HepG2 (cell line): Measurements from ENCODE around the gene PRKCZ. TPM values are rescaled to one million over a fixed set of nuclear protein-coding genes. Genes with fewer than 3 reads are reported as not detected.

Experiments
- BRD4 ChIP-seq: sonication (generic); formaldehyde crosslinking; IDR thresholded peaks from 2 replicates; pipeline ENCODE4 v1.4.0; 2020; ENCODE audit warnings: missing genetic modification reagents
- HMG20A ChIP-seq: IDR thresholded peaks from 2 replicates; pipeline ENCODE4 v1.6.1; 2016; ENCODE audit warnings: borderline replicate concordance
- KLF15 ChIP-seq: sonication (generic); formaldehyde crosslinking; IDR thresholded peaks from 2 replicates; pipeline ENCODE4 v1.8.1; 2023; ENCODE audit warnings: borderline replicate concordance, mild to moderate bottlenecking, inconsistent platforms, missing genetic modification reagents, mixed read lengths
- MBD4 ChIP-seq: IDR thresholded peaks from 2 replicates; pipeline ENCODE4 v1.6.1; 2012; ENCODE audit warnings: low read length, inconsistent platforms, borderline replicate concordance
- MEIS1 ChIP-seq: sonication (generic); formaldehyde crosslinking; IDR thresholded peaks from 2 replicates; pipeline ENCODE4 v1.9.0; 2021; ENCODE audit warnings: mild to moderate bottlenecking, missing genetic modification reagents, moderate library complexity, borderline replicate concordance
- MIXL1 ChIP-seq: IDR thresholded peaks from 2 replicates; pipeline ENCODE4 v1.6.1; 2016
- NFYC ChIP-seq: IDR thresholded peaks from 2 replicates; pipeline ENCODE4 v1.6.1; 2016; ENCODE audit warnings: missing genetic modification reagents, missing compliant biosample characterization
- PBX2 ChIP-seq: IDR thresholded peaks from 2 replicates; pipeline ENCODE4 v1.6.1; 2016; ENCODE audit warnings: control low read depth
- SAP130 ChIP-seq: IDR thresholded peaks from 2 replicates; pipeline ENCODE4 v1.6.1; 2016; ENCODE audit warnings: low read depth
- ZNF556 ChIP-seq: sonication (generic); formaldehyde crosslinking; IDR thresholded peaks from 2 replicates; pipeline ENCODE4 v1.4.0; 2020; ENCODE audit warnings: mild to moderate bottlenecking, missing genetic modification reagents, borderline replicate concordance
- ZNF660 ChIP-seq: sonication (generic); formaldehyde crosslinking; IDR thresholded peaks from 2 replicates; pipeline ENCODE4 v1.5.1; 2020; ENCODE audit warnings: mild to moderate bottlenecking, low read depth, missing genetic modification reagents, borderline replicate concordance
- polyA plus RNA-seq, 8 experiments: library from polyadenylated mRNA; depleted of rRNA in 3 of 8; stranded (reverse) in 7 of 8; unstranded in 1 of 8; fragments of >200 nt; fragmentation: Illumina TruSeq in 4 of 8; extraction: Trizol in 4 of 8; gene quantifications; 2 replicates each; pipeline versions ENCODE4 v1.2.1 to v1.2.3, GENCODE V29; 2011 to 2016; ENCODE audit warnings: low read depth in 4 of 8, missing spikeins in 1 of 8, mixed read lengths in 1 of 8; ENCODE audit not compliant: insufficient read depth in 1 of 8
- total RNA-seq, 5 experiments: library from RNA; depleted of rRNA; stranded (reverse); fragments of >200 nt; fragmentation: Illumina TruSeq; extraction: Trizol; gene quantifications; 2 replicates each; pipeline ENCODE4 v1.2.3, GENCODE V29; 2016; ENCODE audit warnings: low read depth in 1 of 5
- TF ChIP-seq, protein P1 (sequence below): sonication (generic); formaldehyde crosslinking; IDR thresholded peaks from 2 replicates; pipeline ENCODE4; 2020; ENCODE audit warnings: missing genetic modification reagents, mild to moderate bottlenecking, borderline replicate concordance
- TF ChIP-seq, protein P2 (sequence below): sonication (generic); formaldehyde crosslinking; IDR thresholded peaks from 2 replicates; pipeline ENCODE4 v1.8.1; 2022; ENCODE audit warnings: mild to moderate bottlenecking, missing genetic modification reagents

The PRKCZ gene
- total and polyA plus RNA-seq, 2 of the 13 experiments (the other 11 are each of a cell fraction or from before 2014, with no cell fraction given), result 34.7 to 85.2 TPM

DNA sequence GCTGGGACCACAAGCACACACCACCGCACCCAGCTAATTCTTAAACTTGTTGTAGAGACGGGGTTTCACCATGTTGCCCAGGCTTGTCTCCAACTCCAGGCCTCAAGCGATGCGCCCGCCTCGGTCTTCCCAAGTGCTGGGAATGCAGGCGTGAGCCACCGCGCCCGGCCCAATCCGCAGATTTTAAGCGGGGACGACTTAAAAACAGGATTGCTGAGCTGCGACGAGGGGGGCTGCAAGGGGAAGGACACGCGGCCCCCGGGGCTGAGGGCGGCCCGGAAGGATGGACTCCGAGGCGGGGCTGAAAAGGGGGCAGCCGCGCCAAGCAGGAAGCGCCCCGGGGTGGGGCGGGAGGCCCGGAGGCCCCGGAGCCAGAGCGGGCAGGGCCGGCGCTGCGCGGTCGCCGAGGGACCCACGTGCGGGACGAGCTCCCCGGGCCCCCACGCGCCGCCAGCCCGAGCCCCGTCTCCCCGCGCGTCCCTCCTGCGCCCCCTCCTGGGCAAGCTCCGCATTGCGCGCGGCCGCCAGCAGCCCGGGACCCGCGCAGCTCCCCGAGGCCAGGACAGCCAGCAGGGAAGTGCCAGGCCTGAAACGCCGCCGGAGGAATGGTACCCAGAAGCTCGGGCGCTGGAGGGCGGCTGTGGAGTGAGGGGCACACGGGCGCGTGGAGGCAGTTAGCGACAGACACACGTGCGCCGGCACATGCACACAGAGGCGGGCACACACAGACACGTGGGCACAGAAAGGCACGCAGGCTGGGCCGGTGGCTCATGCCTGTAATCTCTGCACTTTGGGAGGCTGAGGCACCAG is 5.5 kb upstream of the PRKCZ start (continued):
- peak; percentile 29; the same call in 1 of the 2 replicates for TF ChIP-seq SAP130 (CRISPR knock-in tag)
- no peak for TF ChIP-seq MBD4
- no peak for TF ChIP-seq ZNF556 (CRISPR knock-in tag)
- no peak for TF ChIP-seq PBX2 (CRISPR knock-in tag)
- TF ChIP-seq KLF15 (CRISPR knock-in tag), result no peak
- TF ChIP-seq ZNF660 (CRISPR knock-in tag), result no peak
- TF ChIP-seq, protein P1, sequence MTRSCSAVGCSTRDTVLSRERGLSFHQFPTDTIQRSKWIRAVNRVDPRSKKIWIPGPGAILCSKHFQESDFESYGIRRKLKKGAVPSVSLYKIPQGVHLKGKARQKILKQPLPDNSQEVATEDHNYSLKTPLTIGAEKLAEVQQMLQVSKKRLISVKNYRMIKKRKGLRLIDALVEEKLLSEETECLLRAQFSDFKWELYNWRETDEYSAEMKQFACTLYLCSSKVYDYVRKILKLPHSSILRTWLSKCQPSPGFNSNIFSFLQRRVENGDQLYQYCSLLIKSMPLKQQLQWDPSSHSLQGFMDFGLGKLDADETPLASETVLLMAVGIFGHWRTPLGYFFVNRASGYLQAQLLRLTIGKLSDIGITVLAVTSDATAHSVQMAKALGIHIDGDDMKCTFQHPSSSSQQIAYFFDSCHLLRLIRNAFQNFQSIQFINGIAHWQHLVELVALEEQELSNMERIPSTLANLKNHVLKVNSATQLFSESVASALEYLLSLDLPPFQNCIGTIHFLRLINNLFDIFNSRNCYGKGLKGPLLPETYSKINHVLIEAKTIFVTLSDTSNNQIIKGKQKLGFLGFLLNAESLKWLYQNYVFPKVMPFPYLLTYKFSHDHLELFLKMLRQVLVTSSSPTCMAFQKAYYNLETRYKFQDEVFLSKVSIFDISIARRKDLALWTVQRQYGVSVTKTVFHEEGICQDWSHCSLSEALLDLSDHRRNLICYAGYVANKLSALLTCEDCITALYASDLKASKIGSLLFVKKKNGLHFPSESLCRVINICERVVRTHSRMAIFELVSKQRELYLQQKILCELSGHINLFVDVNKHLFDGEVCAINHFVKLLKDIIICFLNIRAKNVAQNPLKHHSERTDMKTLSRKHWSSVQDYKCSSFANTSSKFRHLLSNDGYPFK, result no peak
- no peak for TF ChIP-seq NFYC (CRISPR knock-in tag)
- no peak for TF ChIP-seq MIXL1 (CRISPR knock-in tag)
- no peak for TF ChIP-seq HMG20A (CRISPR knock-in tag)
- TF ChIP-seq, protein P2, sequence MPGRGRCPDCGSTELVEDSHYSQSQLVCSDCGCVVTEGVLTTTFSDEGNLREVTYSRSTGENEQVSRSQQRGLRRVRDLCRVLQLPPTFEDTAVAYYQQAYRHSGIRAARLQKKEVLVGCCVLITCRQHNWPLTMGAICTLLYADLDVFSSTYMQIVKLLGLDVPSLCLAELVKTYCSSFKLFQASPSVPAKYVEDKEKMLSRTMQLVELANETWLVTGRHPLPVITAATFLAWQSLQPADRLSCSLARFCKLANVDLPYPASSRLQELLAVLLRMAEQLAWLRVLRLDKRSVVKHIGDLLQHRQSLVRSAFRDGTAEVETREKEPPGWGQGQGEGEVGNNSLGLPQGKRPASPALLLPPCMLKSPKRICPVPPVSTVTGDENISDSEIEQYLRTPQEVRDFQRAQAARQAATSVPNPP, result no peak
- TF ChIP-seq MEIS1 (CRISPR knock-in tag), result no peak
- TF ChIP-seq BRD4 (CRISPR knock-in tag), result no peak
